ENCODE data around the gene CCDC188.

DNA sequence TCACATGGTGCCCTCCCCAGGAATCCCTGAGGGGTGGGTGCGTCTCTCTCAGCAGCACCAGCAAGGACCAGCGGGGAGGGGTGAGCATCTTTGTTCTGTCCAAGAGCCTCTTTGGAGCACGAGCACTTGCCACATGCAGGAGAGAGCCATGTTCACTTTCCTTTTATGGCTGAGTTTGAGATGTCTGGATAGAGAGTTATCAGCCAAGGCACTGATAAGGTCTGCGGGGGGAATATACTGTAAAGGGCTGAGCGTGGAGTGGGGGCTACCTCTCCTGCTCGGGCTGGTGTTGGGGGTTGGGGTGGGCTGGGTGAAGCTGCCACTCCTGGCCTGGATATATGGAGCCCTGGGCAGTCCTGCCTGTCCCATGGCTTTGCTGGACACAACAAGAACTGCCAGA is 34.9 kb upstream of the CCDC188 start:
- no peak for TF ChIP-seq GATA3 (IDR thresholded peaks at IDR 0.05; ENCODE audit: low read depth, low read length)
- no peak for TF ChIP-seq GATA2 (IDR thresholded peaks at IDR 0.05; ENCODE audit: low read depth, low read length)
